ENCODE data around the gene HBA1. TPM values are rescaled to one million over a fixed set of nuclear protein-coding genes. Genes with fewer than 3 reads are reported as not detected.

Gene HBA1
- total and polyA plus RNA-seq, 9 of the 15 experiments (the other 6 are each of a cell fraction or from before 2014, with no cell fraction given): 128 to 2,388 (median 380) TPM

DNA sequence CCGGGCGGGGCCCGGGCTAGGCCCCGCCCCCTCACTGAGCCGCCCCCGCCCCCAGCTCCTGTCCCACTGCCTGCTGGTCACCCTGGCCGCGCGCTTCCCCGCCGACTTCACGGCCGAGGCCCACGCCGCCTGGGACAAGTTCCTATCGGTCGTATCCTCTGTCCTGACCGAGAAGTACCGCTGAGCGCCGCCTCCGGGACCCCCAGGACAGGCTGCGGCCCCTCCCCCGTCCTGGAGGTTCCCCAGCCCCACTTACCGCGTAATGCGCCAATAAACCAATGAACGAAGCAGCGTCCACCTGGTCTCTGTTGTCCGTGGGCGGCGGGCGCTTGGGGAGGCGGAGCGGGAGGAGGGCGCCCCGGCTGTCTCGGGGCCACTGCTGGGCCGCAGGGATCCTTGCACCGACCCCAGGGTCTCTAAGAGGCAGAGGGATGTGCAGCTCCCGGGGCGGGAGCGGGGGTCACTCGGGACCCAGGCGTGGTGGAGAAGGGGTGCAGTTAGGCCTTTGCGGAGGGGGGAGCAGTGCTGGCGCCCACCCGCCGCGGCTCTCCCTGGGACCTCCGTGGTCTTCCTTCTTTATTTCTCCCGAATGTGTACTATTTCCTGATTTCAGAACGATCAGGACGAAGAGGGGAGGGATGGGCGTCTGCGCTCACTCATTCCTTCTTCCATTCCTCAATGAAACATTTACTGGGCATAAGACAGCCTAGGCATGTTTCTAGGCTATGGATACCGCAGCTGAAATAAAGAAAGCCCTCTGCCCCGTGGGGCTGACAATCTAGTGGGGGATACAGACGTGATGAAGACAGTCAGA is 22.1 kb upstream of the HBA1 start (continued):
- TF ChIP-seq DIDO1 (tag; IDR thresholded peaks at IDR 0.05; ENCODE audit: low read depth) (no peak), HDAC8 (tag; IDR thresholded peaks at IDR 0.05) (no peak), ZNF121 (CRISPR knock-in tag; conservative IDR thresholded peaks at IDR 0.05) (no peak), HEY1 (CRISPR knock-in tag; IDR thresholded peaks at IDR 0.05; ENCODE audit: borderline replicate concordance) (no peak), L3MBTL2 (IDR thresholded peaks at IDR 0.05) (peak; percentile 77), NFIC (IDR thresholded peaks at IDR 0.05) (peak; percentile 54), PHB2 (IDR thresholded peaks at IDR 0.05; ENCODE audit: low read depth) (no peak), XRCC4 (IDR thresholded peaks at IDR 0.05; ENCODE audit: extremely low read depth, insufficient read depth, insufficient read length) (no peak), RBM25 (IDR thresholded peaks at IDR 0.05; ENCODE audit: low read depth, low read length, severe bottlenecking) (no peak)
- TF ChIP-seq, protein P1, sequence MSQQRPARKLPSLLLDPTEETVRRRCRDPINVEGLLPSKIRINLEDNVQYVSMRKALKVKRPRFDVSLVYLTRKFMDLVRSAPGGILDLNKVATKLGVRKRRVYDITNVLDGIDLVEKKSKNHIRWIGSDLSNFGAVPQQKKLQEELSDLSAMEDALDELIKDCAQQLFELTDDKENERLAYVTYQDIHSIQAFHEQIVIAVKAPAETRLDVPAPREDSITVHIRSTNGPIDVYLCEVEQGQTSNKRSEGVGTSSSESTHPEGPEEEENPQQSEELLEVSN (IDR thresholded peaks at IDR 0.05; ENCODE audit: borderline replicate concordance in 1 of 2, extremely low read depth in 1 of 2, insufficient read depth in 1 of 2, insufficient read length in 1 of 2, low read depth in 1 of 2, low read length in 1 of 2, poor library complexity in 1 of 2, severe bottlenecking in 1 of 2): no peak
- TF ChIP-seq, protein P2, sequence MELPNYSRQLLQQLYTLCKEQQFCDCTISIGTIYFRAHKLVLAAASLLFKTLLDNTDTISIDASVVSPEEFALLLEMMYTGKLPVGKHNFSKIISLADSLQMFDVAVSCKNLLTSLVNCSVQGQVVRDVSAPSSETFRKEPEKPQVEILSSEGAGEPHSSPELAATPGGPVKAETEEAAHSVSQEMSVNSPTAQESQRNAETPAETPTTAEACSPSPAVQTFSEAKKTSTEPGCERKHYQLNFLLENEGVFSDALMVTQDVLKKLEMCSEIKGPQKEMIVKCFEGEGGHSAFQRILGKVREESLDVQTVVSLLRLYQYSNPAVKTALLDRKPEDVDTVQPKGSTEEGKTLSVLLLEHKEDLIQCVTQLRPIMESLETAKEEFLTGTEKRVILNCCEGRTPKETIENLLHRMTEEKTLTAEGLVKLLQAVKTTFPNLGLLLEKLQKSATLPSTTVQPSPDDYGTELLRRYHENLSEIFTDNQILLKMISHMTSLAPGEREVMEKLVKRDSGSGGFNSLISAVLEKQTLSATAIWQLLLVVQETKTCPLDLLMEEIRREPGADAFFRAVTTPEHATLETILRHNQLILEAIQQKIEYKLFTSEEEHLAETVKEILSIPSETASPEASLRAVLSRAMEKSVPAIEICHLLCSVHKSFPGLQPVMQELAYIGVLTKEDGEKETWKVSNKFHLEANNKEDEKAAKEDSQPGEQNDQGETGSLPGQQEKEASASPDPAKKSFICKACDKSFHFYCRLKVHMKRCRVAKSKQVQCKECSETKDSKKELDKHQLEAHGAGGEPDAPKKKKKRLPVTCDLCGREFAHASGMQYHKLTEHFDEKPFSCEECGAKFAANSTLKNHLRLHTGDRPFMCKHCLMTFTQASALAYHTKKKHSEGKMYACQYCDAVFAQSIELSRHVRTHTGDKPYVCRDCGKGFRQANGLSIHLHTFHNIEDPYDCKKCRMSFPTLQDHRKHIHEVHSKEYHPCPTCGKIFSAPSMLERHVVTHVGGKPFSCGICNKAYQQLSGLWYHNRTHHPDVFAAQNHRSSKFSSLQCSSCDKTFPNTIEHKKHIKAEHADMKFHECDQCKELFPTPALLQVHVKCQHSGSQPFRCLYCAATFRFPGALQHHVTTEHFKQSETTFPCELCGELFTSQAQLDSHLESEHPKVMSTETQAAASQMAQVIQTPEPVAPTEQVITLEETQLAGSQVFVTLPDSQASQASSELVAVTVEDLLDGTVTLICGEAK (IDR thresholded peaks at IDR 0.05): 0 out of 2 replicates have a peak, but pooled peaks have one; percentile 35
- TF ChIP-seq, protein P2 (CRISPR knock-in tag; IDR thresholded peaks at IDR 0.05): no peak
- TF ChIP-seq, protein P3, sequence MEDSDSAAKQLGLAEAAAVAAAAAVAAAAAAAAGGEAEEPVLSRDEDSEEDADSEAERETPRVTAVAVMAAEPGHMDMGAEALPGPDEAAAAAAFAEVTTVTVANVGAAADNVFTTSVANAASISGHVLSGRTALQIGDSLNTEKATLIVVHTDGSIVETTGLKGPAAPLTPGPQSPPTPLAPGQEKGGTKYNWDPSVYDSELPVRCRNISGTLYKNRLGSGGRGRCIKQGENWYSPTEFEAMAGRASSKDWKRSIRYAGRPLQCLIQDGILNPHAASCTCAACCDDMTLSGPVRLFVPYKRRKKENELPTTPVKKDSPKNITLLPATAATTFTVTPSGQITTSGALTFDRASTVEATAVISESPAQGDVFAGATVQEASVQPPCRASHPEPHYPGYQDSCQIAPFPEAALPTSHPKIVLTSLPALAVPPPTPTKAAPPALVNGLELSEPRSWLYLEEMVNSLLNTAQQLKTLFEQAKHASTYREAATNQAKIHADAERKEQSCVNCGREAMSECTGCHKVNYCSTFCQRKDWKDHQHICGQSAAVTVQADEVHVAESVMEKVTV (CRISPR knock-in tag; IDR thresholded peaks at IDR 0.05): no peak
